Nephron progenitor cell (in vitro differentiated cells): ENCODE measurements around the gene MACROD2.

Source experiments
- DNase-seq: peaks from one replicate; pipeline ENCODE4 v3.0.0; 2021
- H3K27ac Mint-ChIP-seq: 2 replicates; pipeline ENCODE4 v1.8.0; 2021; ENCODE audit warnings: mild to moderate bottlenecking, moderate library complexity, mixed read lengths
- H3K27me3 Mint-ChIP-seq: 2 replicates; pipeline ENCODE4 v1.8.0; 2021; ENCODE audit warnings: mild to moderate bottlenecking, low read depth, mixed read lengths; ENCODE audit not compliant: poor library complexity
- H3K36me3 Mint-ChIP-seq: 2 replicates; pipeline ENCODE4 v1.8.0; 2021; ENCODE audit warnings: low read depth, mixed read lengths
- H3K4me1 Mint-ChIP-seq: 2 replicates; pipeline ENCODE4 v1.8.0; 2021; ENCODE audit warnings: mixed read lengths
- H3K4me3 Mint-ChIP-seq: 2 replicates; pipeline ENCODE4 v1.8.0; 2021; ENCODE audit warnings: mild to moderate bottlenecking, moderate library complexity, mixed read lengths
- H3K9me3 Mint-ChIP-seq: 2 replicates; pipeline ENCODE4 v1.8.0; 2021; ENCODE audit warnings: mild to moderate bottlenecking, moderate library complexity, mixed read lengths
- CTCF ChIP-seq: fragments of 200-600 bp; sonication (generic); IDR thresholded peaks from 2 replicates; pipeline ENCODE4 v1.5.0; 2021; ENCODE audit warnings: antibody characterized with exemption

The MACROD2 gene

GRCh38 chr20:14696937-14697336, 701.6 kb downstream of the MACROD2 start:
- no peak overlapping the region for H3K4me3 Mint-ChIP-seq
- H3K27me3 Mint-ChIP-seq, result peaks cover 4% of the 10 kb centered on the region
- TF ChIP-seq CTCF, result no peak
- H3K4me1 Mint-ChIP-seq, result peaks cover 23% of the 10 kb centered on the region
- no peak for DNase-seq
- no peak overlapping the region for H3K27ac Mint-ChIP-seq
- no peaks in the 10 kb centered on the region for H3K9me3 Mint-ChIP-seq
- no peaks in the 10 kb centered on the region for H3K36me3 Mint-ChIP-seq

- H3K27ac Mint-ChIP-seq, result no peak overlapping the region
- no peaks in the 10 kb centered on the region for H3K9me3 Mint-ChIP-seq
- H3K4me1 Mint-ChIP-seq, result peaks cover 23% of the 10 kb centered on the region
- no peak for DNase-seq
- no peaks in the 10 kb centered on the region for H3K36me3 Mint-ChIP-seq
- TF ChIP-seq CTCF, result no peak
- peaks cover 4% of the 10 kb centered on the region for H3K27me3 Mint-ChIP-seq
- H3K4me3 Mint-ChIP-seq, result no peak overlapping the region
These were observed 702.8 kb downstream of the MACROD2 start for GRCh38 chr20:14698125-14698524.

- Mint-ChIP-seq H3K4me3 (no peak overlapping the region), H3K36me3 (no peaks in the 10 kb centered on the region), H3K27ac (no peak overlapping the region), H3K4me1 (peaks cover 23% of the 10 kb centered on the region), H3K9me3 (no peaks in the 10 kb centered on the region), H3K27me3 (peaks cover 4% of the 10 kb centered on the region)
- no peak for TF ChIP-seq CTCF
- no peak for DNase-seq
These were observed 703.5 kb downstream of the MACROD2 start for GRCh38 chr20:14698605-14699373.

GRCh38 chr20:14700639-14700960, 705.3 kb downstream of the MACROD2 start:
- DNase-seq, result no peak
- Mint-ChIP-seq H3K27ac (no peak overlapping the region), H3K4me1 (peaks cover 27% of the 10 kb centered on the region), H3K4me3 (no peak overlapping the region), H3K9me3 (no peaks in the 10 kb centered on the region), H3K27me3 (no peaks in the 10 kb centered on the region), H3K36me3 (no peaks in the 10 kb centered on the region)
- no peak for TF ChIP-seq CTCF

- no peak for TF ChIP-seq CTCF
- no peak for DNase-seq
- peaks cover 20% of the 10 kb centered on the region for H3K4me1 Mint-ChIP-seq
These were observed 706.0 kb downstream of the MACROD2 start for GRCh38 chr20:14701326-14701725.

GRCh38 chr20:14706555-14706954, 711.2 kb downstream of the MACROD2 start:
- no peak for TF ChIP-seq CTCF
- no peak overlapping the region for H3K4me3 Mint-ChIP-seq
- no peak for DNase-seq
- no peaks in the 10 kb centered on the region for H3K36me3 Mint-ChIP-seq
- H3K4me1 Mint-ChIP-seq, result peaks cover 12% of the 10 kb centered on the region
- no peak overlapping the region for H3K27ac Mint-ChIP-seq
- peaks cover 8% of the 10 kb centered on the region for H3K27me3 Mint-ChIP-seq
- no peaks in the 10 kb centered on the region for H3K9me3 Mint-ChIP-seq

More at GRCh38 chr20:14701326-14701725, 706.0 kb downstream of the MACROD2 start:
- H3K4me3 Mint-ChIP-seq, result no peak overlapping the region
- H3K36me3 Mint-ChIP-seq, result no peaks in the 10 kb centered on the region
- H3K27ac Mint-ChIP-seq, result no peak overlapping the region
- H3K27me3 Mint-ChIP-seq, result no peaks in the 10 kb centered on the region
- no peaks in the 10 kb centered on the region for H3K9me3 Mint-ChIP-seq
